ENCODE results near the gene ABLIM1.

- TF ChIP-seq CTCF (IDR thresholded peaks at IDR 0.05; ENCODE audit: low read depth, low read length) (no peak), EZH2phosphoT487 (IDR thresholded peaks at IDR 0.05; ENCODE audit: low read depth) (no peak)
Measured at GRCh38 chr10:114682532-114682931, 24.5 kb upstream of the ABLIM1 start.
